H1 (cell line): Measurements from ENCODE around the gene DYSF. TPM values are rescaled to one million over a fixed set of nuclear protein-coding genes. Genes with fewer than 3 reads are reported as not detected.

Experiments used
- CTCF ChIA-PET: fragments of 300-600 bp; sonication (Branson Sonifier 250); formaldehyde crosslinking; loops from one replicate; lab custom pipeline; 2021; ENCODE audit not compliant: partially characterized antibody; lab: Charles Lee
- POLR2A ChIA-PET: fragments of 300-600 bp; sonication (Branson Sonifier 250); formaldehyde crosslinking; loops from one replicate; lab custom pipeline; 2021; ENCODE audit warnings: inconsistent platforms; ENCODE audit not compliant: partially characterized antibody; lab: Charles Lee
- DNase-seq, 2 experiments: peaks; one replicate each; pipeline versions ENCODE4 v3.0.0 to v3.0.0-alpha.2; 2010 to 2022; ENCODE audit warnings: low spot score in 2 of 2, low read depth in 1 of 2, mixed read lengths in 1 of 2
- FAIRE-seq: peaks from 2 replicates; lab custom pipeline; 2011; peaks lifted over from hg19 to GRCh38; lab: Jason Lieb, UNC
- H2AFZ ChIP-seq: 2 replicates; pipeline ENCODE4 v1.8.1; 2012; ENCODE audit warnings: low read length, inconsistent platforms
- H2AK5ac ChIP-seq: 2 replicates; pipeline ENCODE4 v1.6.1; 2013; ENCODE audit warnings: low read depth, low read length
- H2BK120ac ChIP-seq: replicated peaks from 2 replicates; pipeline ENCODE3; 2013; ENCODE audit warnings: low read depth, low read length, inconsistent platforms
- H2BK12ac ChIP-seq: 2 replicates; pipeline ENCODE4 v1.6.1; 2013; ENCODE audit warnings: low read depth, low read length
- H2BK15ac ChIP-seq: 2 replicates; pipeline ENCODE4 v1.6.1; 2013; ENCODE audit warnings: low read length
- H2BK20ac ChIP-seq: 2 replicates; pipeline ENCODE4 v1.6.1; 2013; ENCODE audit warnings: low read length
- H2BK5ac ChIP-seq: 2 replicates; pipeline ENCODE4 v1.6.1; 2013; ENCODE audit warnings: low read depth, low read length
- H3K14ac ChIP-seq: 2 replicates; pipeline ENCODE4 v1.6.1; 2013; ENCODE audit warnings: inconsistent platforms; ENCODE audit not compliant: insufficient read length
- H3K18ac ChIP-seq: 2 replicates; pipeline ENCODE4 v1.6.1; 2013; ENCODE audit warnings: low read length; ENCODE audit errors: extremely low read depth
- H3K23ac ChIP-seq: 2 replicates; pipeline ENCODE4 v1.6.1; 2013; ENCODE audit warnings: inconsistent platforms; ENCODE audit not compliant: insufficient read length
- H3K23me2 ChIP-seq: 2 replicates; pipeline ENCODE4 v1.6.1; 2013; ENCODE audit warnings: low read depth, low read length
- H3K27ac ChIP-seq: 2 replicates; pipeline ENCODE4 v1.6.1; 2011; ENCODE audit warnings: low read depth, low read length, inconsistent platforms
- H3K27me3 ChIP-seq, 4 experiments: replicated peaks in 1 of 4; 1 replicate in 1 of 4; 2 replicates in 3 of 4; pipeline versions ENCODE4 v1.6.1 to v1.8.1; 2011 to 2013; ENCODE audit warnings: low read length in 3 of 4, mild to moderate bottlenecking in 3 of 4, inconsistent platforms in 2 of 4, mixed read lengths in 2 of 4, moderate library complexity in 1 of 4; ENCODE audit not compliant: control insufficient read depth in 3 of 4, insufficient read depth in 3 of 4; ENCODE audit errors: extremely low read depth in 1 of 4
- H3K36me3 ChIP-seq, 4 experiments: 2 replicates each; pipeline versions ENCODE4 v1.6.1 to v1.8.1; 2011 to 2013; ENCODE audit warnings: mild to moderate bottlenecking in 4 of 4, low read length in 3 of 4, moderate library complexity in 2 of 4, control low read depth in 1 of 4, inconsistent platforms in 1 of 4; ENCODE audit not compliant: insufficient read depth in 4 of 4, control insufficient read depth in 2 of 4
- H3K4ac ChIP-seq: replicated peaks from 2 replicates; pipeline ENCODE3; 2013; ENCODE audit warnings: low read length, low read depth, mixed read lengths, inconsistent platforms; ENCODE audit not compliant: insufficient read length
- H3K4me1 ChIP-seq, 4 experiments: replicated peaks in 1 of 4; 1 replicate in 1 of 4; 2 replicates in 3 of 4; pipeline versions ENCODE4 v1.6.1 to v1.8.1; 2011 to 2013; ENCODE audit warnings: low read length in 3 of 4, inconsistent platforms in 2 of 4, mixed read lengths in 1 of 4; ENCODE audit not compliant: insufficient read depth in 4 of 4, control insufficient read depth in 3 of 4
- H3K4me2 ChIP-seq, 2 experiments: 2 replicates each; pipeline versions ENCODE4 v1.6.1 to v1.8.1; 2011 to 2013; ENCODE audit warnings: low read depth in 2 of 2, low read length in 2 of 2, control low read depth in 1 of 2, inconsistent platforms in 1 of 2, mild to moderate bottlenecking in 1 of 2; ENCODE audit not compliant: insufficient read depth in 1 of 2
- H3K4me3 ChIP-seq, 4 experiments: fragments of 200-600, 300-600 bp in 1 of 4; sonication (generic), shearing (Covaris generic), sonication (Bioruptor Twin) in 1 of 4; 2 replicates each; pipeline versions ENCODE4 v1.5.1 to v1.8.1; 2011 to 2016; ENCODE audit warnings: low read length in 4 of 4, low read depth in 3 of 4, control low read depth in 2 of 4, inconsistent platforms in 2 of 4, mild to moderate bottlenecking in 2 of 4, mixed read lengths in 1 of 4, moderate library complexity in 1 of 4; ENCODE audit not compliant: insufficient read depth in 2 of 4; ENCODE audit errors: extremely low read depth in 1 of 4
- H3K56ac ChIP-seq: replicated peaks from 2 replicates; pipeline ENCODE3; 2013; ENCODE audit warnings: low read depth, mild to moderate bottlenecking, mixed read lengths, low read length, inconsistent platforms; ENCODE audit not compliant: insufficient read length
- H3K79me1 ChIP-seq: 2 replicates; pipeline ENCODE4 v1.6.1; 2013; ENCODE audit warnings: low read depth, low read length, control low read depth
- H3K79me2 ChIP-seq, 2 experiments: 2 replicates each; pipeline versions ENCODE4 v1.6.1 to v1.8.1; 2012 to 2013; ENCODE audit warnings: low read length in 2 of 2, mild to moderate bottlenecking in 2 of 2, inconsistent platforms in 1 of 2; ENCODE audit not compliant: insufficient read depth in 2 of 2, control insufficient read depth in 1 of 2
- H3K9ac ChIP-seq, 4 experiments: replicated peaks in 1 of 4; 1 replicate in 1 of 4; 2 replicates in 3 of 4; pipeline versions ENCODE4 v1.6.1 to v1.8.1; 2011 to 2013; ENCODE audit warnings: low read depth in 3 of 4, low read length in 3 of 4, control low read depth in 2 of 4, mild to moderate bottlenecking in 2 of 4, moderate library complexity in 2 of 4, inconsistent platforms in 1 of 4; ENCODE audit errors: extremely low read depth in 1 of 4
- H3K9me3 ChIP-seq, 2 experiments: 2 replicates each; pipeline versions ENCODE4 v1.6.1 to v1.8.1; 2012 to 2013; ENCODE audit warnings: mild to moderate bottlenecking in 2 of 2, moderate library complexity in 2 of 2, control low read depth in 1 of 2, inconsistent platforms in 1 of 2, low read depth in 1 of 2, low read length in 1 of 2, mixed read lengths in 1 of 2; ENCODE audit not compliant: insufficient read depth in 2 of 2
- H4K20me1 ChIP-seq, 2 experiments: replicated peaks in 1 of 2; 2 replicates each; pipeline versions ENCODE3 to v1.8.1; 2011 to 2013; ENCODE audit warnings: inconsistent platforms in 2 of 2, low read length in 2 of 2, mild to moderate bottlenecking in 1 of 2; ENCODE audit not compliant: insufficient read depth in 2 of 2, control insufficient read depth in 1 of 2
- H4K5ac ChIP-seq: 2 replicates; pipeline ENCODE4 v1.6.1; 2013; ENCODE audit warnings: low read length, low read depth, mixed read lengths, inconsistent platforms; ENCODE audit not compliant: insufficient read length
- H4K8ac ChIP-seq: 2 replicates; pipeline ENCODE4 v1.8.0; 2013; ENCODE audit warnings: mild to moderate bottlenecking, moderate library complexity, low read length, inconsistent platforms; ENCODE audit not compliant: insufficient read depth; ENCODE audit errors: extremely low read depth
- H4K91ac ChIP-seq: replicated peaks from 2 replicates; pipeline ENCODE3; 2013; ENCODE audit warnings: low read length, mixed read lengths, inconsistent platforms; ENCODE audit not compliant: insufficient read length
- CTBP2 ChIP-seq: IDR thresholded peaks from 2 replicates; pipeline ENCODE4 v1.7.0; 2011; ENCODE audit warnings: borderline replicate concordance, mild to moderate bottlenecking, moderate library complexity, mixed read lengths, low read length; ENCODE audit not compliant: insufficient read depth, insufficient read length
- FOSL1 ChIP-seq: IDR thresholded peaks from 2 replicates; pipeline ENCODE4 v1.6.1; 2011; ENCODE audit warnings: mild to moderate bottlenecking, low read depth, low read length, moderate library complexity; ENCODE audit not compliant: insufficient read depth
- WGBS, 2 experiments: shearing (Covaris generic) in 1 of 2; methylation state at CpG; one replicate each; pipeline versions ENCODE4 v1.1.6 to v1.1.7; 2013 to 2015; ENCODE audit warnings: low lambda C conversion rate in 2 of 2, mixed read lengths in 2 of 2, inconsistent platforms in 1 of 2, low coverage in 1 of 2, missing lambda C conversion rate in 1 of 2; ENCODE audit not compliant: insufficient replicate concordance in 2 of 2, insufficient coverage in 1 of 2, insufficient read length in 1 of 2; ENCODE audit errors: extremely low coverage in 1 of 2, missing lambda C conversion rate in 1 of 2; 5-methylcytosine and 5-hydroxymethylcytosine counted together
- polyA plus RNA-seq, 7 experiments: library from polyadenylated mRNA; depleted of rRNA in 3 of 7; stranded (reverse) in 5 of 7; unstranded in 2 of 7; fragments of >200 nt in 5 of 7; fragments of 200-250 nt in 2 of 7; gene quantifications; 1 replicate in 5 of 7; 2 replicates in 1 of 7; 4 replicates in 1 of 7; pipeline versions ENCODE4 v1.2.1 to v1.2.3, GENCODE V29; 2011 to 2013; ENCODE audit warnings: missing spikeins in 2 of 7, mixed read lengths in 2 of 7
- total RNA-seq: library from RNA; stranded (reverse); fragmentation: NEBNext Ultra II Directional; extraction: Animal tissue kit (Norgen Biotek cat#: 25700); gene quantifications from 2 replicates; pipeline ENCODE4 v1.2.1, GENCODE V29; 2021
- TF ChIP-seq, protein P1 (sequence below): IDR thresholded peaks from 2 replicates; pipeline ENCODE4 v1.6.1; 2012; ENCODE audit warnings: inconsistent platforms

The DYSF gene
- total and polyA plus RNA-seq, 2 of the 8 experiments (the other 6 are each of a cell fraction or from before 2014, with no cell fraction given), result 5.8 to 7.1 TPM

DNA sequence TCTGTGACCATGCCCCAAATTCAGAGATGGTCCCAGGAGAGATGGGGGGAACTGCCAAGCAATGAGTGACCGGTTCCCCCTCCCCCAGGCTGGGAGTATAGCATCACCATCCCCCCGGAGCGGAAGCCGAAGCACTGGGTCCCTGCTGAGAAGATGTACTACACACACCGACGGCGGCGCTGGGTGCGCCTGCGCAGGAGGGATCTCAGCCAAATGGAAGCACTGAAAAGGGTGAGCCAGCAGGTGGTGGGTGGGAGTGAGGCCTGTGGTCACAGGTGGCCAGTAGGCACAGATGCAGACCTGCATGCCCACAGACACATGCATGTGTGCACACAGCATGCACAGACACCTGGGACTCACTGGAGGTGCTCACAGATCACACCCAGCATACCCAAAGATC, 117.2 kb downstream of the DYSF start:
- Histone ChIP-seq H4K20me1 (peaks cover 0 to 4% of the 10 kb centered on the region in 2 experiments), H2BK20ac (no peak overlapping the region), H3K4me3 (no peak overlapping the region), H3K56ac (no peak overlapping the region), H3K4me2 (no peak overlapping the region), H4K91ac (no peak overlapping the region), H3K79me1 (no peaks in the 10 kb centered on the region; the same call in 1 of the 2 replicates), H3K4me1 (no peaks in the 10 kb centered on the region), H3K23me2 (peaks cover 13% of the 10 kb centered on the region; the same call in 1 of the 2 replicates), H3K36me3 (peaks cover 0 to 9% (median 3%) of the 10 kb centered on the region in 4 experiments; a peak in 5 of 8 replicates), H4K8ac (no peak overlapping the region; the same call in 1 of the 2 replicates), H3K27ac (no peak overlapping the region), H3K14ac (no peak overlapping the region), H3K9me3 (peaks cover 13 to 14% of the 10 kb centered on the region in 2 experiments; a peak in 3 of 4 replicates), H3K4ac (no peak overlapping the region), H3K27me3 (no peaks in the 10 kb centered on the region; a peak in 1 of 7 replicates), H2BK5ac (no peak overlapping the region), H2AFZ (no peak overlapping the region), H2BK120ac (no peak overlapping the region), H2AK5ac (no peak overlapping the region), H3K9ac (no peak overlapping the region), H2BK15ac (no peak overlapping the region), H3K23ac (no peak overlapping the region), H4K5ac (no peak overlapping the region), H3K18ac (no peak overlapping the region), H2BK12ac (no peak overlapping the region), H3K79me2 (no peaks in the 10 kb centered on the region)
- POLR2A ChIA-PET, result no interaction called here
- FAIRE-seq (no peak), DNase-seq (no peak)
- CTCF ChIA-PET, result no interaction called here
- WGBS, 2 experiments, result 94% methylated on average over 10 of the region's 10 CpGs; no CpG with 5 or more reads in 1 of the 2 experiments
- TF ChIP-seq CTBP2 (no peak), FOSL1 (no peak)
- TF ChIP-seq, protein P1, sequence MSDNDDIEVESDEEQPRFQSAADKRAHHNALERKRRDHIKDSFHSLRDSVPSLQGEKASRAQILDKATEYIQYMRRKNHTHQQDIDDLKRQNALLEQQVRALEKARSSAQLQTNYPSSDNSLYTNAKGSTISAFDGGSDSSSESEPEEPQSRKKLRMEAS, result no peak
